Caco-2 (cell line): ENCODE measurements around the gene MARK4. TPM values are rescaled to one million over a fixed set of nuclear protein-coding genes. Genes with fewer than 3 reads are reported as not detected.

Experiments used
- BruUV-seq: library from RNA; stranded (reverse); fragments of 400-500 nt; replicated peaks from 2 replicates; lab custom pipeline; 2021; lab: Mats Ljungman, UMichigan
- CTCF ChIA-PET: fragments of 300-600 bp; sonication (Branson Sonifier 250); formaldehyde crosslinking; loops from one replicate; lab custom pipeline; 2022; ENCODE audit warnings: antibody characterized with exemption; lab: Charles Lee
- POLR2A ChIA-PET: fragments of 300-600 bp; sonication (Branson Sonifier 250); formaldehyde crosslinking; loops from one replicate; lab custom pipeline; 2022; ENCODE audit warnings: antibody characterized with exemption; lab: Charles Lee
- DNase-seq, 2 experiments: peaks; one replicate each; pipeline versions ENCODE4 v3.0.0 to v3.0.0-alpha.2; 2020 to 2022
- H3K27me3 ChIP-seq: replicated peaks from 2 replicates; pipeline ENCODE4 v1.6.0; 2011; ENCODE audit warnings: low read length; ENCODE audit not compliant: control insufficient read depth, insufficient read depth
- H3K36me3 ChIP-seq: 2 replicates; pipeline ENCODE4 v1.5.1; 2011; ENCODE audit warnings: low read length; ENCODE audit not compliant: control insufficient read depth, insufficient read depth
- H3K4me1 ChIP-seq: fragments of 250-450 bp; sonication (Bioruptor Pico); 2 replicates; pipeline ENCODE4 v1.5.1; 2020; ENCODE audit warnings: mild to moderate bottlenecking
- H3K4me3 ChIP-seq: 2 replicates; pipeline ENCODE4 v1.5.1; 2011; ENCODE audit warnings: low read depth, mild to moderate bottlenecking, control low read depth, low read length
- H3K9me3 ChIP-seq: fragments of 250-450 bp; sonication (Bioruptor Pico); 2 replicates; pipeline ENCODE4 v1.5.1; 2020; ENCODE audit warnings: mild to moderate bottlenecking, moderate library complexity
- H3K27ac Mint-ChIP-seq: one replicate; pipeline ENCODE4 v1.8.0; 2022; ENCODE audit warnings: mixed read lengths; ENCODE audit not compliant: unreplicated experiment
- H3K27me3 Mint-ChIP-seq: one replicate; pipeline ENCODE4 v1.8.0; 2022; ENCODE audit warnings: mixed read lengths; ENCODE audit not compliant: insufficient read depth, unreplicated experiment
- H3K36me3 Mint-ChIP-seq: one replicate; pipeline ENCODE4 v1.8.0; 2022; ENCODE audit warnings: mild to moderate bottlenecking, mixed read lengths; ENCODE audit not compliant: insufficient read depth, unreplicated experiment
- H3K4me1 Mint-ChIP-seq: one replicate; pipeline ENCODE4 v1.8.0; 2022; ENCODE audit warnings: low read depth, mixed read lengths; ENCODE audit not compliant: unreplicated experiment
- H3K4me3 Mint-ChIP-seq: one replicate; pipeline ENCODE4 v1.8.0; 2022; ENCODE audit warnings: mild to moderate bottlenecking, moderate library complexity, mixed read lengths; ENCODE audit not compliant: unreplicated experiment
- H3K9me3 Mint-ChIP-seq: one replicate; pipeline ENCODE4 v1.8.0; 2022; ENCODE audit warnings: mixed read lengths; ENCODE audit not compliant: unreplicated experiment
- intact Hi-C: fragments of 100-400 bp; cut with micrococcal nuclease; formaldehyde crosslinking; loops from one replicate; pipeline ENCODE4 v1.10.0; 2022; ENCODE audit not compliant: unreplicated experiment
- total RNA-seq: library from RNA; stranded (reverse); gene quantifications from 2 replicates; pipeline ENCODE4 v1.2.3, GENCODE V29; 2022
- TF ChIP-seq, protein P1 (sequence below), 2 experiments: fragments of 200-600 bp in 1 of 2; IDR thresholded peaks; 1 replicate in 1 of 2; 2 replicates in 1 of 2; pipeline versions ENCODE4 v1.5.1 to v1.8.0; 2011 to 2022; ENCODE audit warnings: antibody characterized with exemption in 1 of 2, control low read depth in 1 of 2, inconsistent platforms in 1 of 2, low read depth in 1 of 2, low read length in 1 of 2, mild to moderate bottlenecking in 1 of 2, moderate library complexity in 1 of 2; ENCODE audit not compliant: insufficient read depth in 1 of 2, severe bottlenecking in 1 of 2, unreplicated experiment in 1 of 2

MARK4 gene
- total RNA-seq, 1 experiment from 2014 or later, result 30.3 TPM

DNA sequence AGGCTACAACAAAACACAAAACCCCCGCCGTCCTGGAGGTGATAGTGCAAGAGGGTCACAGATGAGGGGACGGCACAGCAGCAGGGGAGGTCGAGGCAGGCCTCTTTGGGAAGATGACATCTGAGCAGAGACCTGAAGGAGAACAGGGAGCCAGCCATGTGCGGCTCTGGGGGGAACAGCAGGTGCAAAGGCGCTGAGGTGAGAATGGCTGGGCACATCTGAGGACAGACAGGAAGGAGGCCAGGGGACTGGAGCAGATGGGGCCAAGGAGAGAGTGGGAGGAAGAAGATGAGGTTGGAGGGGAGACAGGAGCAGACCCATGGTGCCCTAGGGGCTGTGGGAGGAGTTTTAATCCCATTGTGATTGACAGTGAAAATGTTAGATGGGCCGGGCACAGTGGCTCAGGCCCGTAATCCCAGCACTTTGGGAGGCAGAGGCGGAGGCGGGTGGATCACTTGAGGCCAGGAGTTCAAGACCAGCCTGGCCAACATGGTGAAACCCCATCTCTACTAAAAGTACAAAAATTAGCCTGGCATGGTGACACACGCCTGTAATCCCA lies 73.4 kb downstream of the MARK4 start:
- no peaks in the 10 kb centered on the region for H3K27me3 ChIP-seq
- Mint-ChIP-seq H3K27me3 (no peaks in the 10 kb centered on the region), H3K36me3 (no peaks in the 10 kb centered on the region), H3K27ac (no peak overlapping the region), H3K4me3 (no peak overlapping the region), H3K9me3 (no peaks in the 10 kb centered on the region), H3K4me1 (peaks cover 7% of the 10 kb centered on the region)
- TF ChIP-seq, protein P1, sequence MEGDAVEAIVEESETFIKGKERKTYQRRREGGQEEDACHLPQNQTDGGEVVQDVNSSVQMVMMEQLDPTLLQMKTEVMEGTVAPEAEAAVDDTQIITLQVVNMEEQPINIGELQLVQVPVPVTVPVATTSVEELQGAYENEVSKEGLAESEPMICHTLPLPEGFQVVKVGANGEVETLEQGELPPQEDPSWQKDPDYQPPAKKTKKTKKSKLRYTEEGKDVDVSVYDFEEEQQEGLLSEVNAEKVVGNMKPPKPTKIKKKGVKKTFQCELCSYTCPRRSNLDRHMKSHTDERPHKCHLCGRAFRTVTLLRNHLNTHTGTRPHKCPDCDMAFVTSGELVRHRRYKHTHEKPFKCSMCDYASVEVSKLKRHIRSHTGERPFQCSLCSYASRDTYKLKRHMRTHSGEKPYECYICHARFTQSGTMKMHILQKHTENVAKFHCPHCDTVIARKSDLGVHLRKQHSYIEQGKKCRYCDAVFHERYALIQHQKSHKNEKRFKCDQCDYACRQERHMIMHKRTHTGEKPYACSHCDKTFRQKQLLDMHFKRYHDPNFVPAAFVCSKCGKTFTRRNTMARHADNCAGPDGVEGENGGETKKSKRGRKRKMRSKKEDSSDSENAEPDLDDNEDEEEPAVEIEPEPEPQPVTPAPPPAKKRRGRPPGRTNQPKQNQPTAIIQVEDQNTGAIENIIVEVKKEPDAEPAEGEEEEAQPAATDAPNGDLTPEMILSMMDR (IDR thresholded peaks at IDR 0.05; ENCODE audit: insufficient read depth in 1 of 2, low read depth in 1 of 2, low read length in 1 of 2, severe bottlenecking in 1 of 2, unreplicated experiment in 1 of 2), result no peak
- BruUV-seq, result no TSS peak
- ChIA-PET POLR2A (no interaction called here), CTCF (interaction anchor here (0.7 kb wide), 1 partner anchor 78 kb away, joined by 3 read pairs; no protein-coding TSS in a partner anchor)
- no peaks in the 10 kb centered on the region for H3K36me3 ChIP-seq
- H3K4me1 ChIP-seq, result no peaks in the 10 kb centered on the region
- H3K4me3 ChIP-seq, result no peak overlapping the region
- intact Hi-C loops, result no loop called here
- DNase-seq, result no peak
- no peaks in the 10 kb centered on the region for H3K9me3 ChIP-seq

DNA sequence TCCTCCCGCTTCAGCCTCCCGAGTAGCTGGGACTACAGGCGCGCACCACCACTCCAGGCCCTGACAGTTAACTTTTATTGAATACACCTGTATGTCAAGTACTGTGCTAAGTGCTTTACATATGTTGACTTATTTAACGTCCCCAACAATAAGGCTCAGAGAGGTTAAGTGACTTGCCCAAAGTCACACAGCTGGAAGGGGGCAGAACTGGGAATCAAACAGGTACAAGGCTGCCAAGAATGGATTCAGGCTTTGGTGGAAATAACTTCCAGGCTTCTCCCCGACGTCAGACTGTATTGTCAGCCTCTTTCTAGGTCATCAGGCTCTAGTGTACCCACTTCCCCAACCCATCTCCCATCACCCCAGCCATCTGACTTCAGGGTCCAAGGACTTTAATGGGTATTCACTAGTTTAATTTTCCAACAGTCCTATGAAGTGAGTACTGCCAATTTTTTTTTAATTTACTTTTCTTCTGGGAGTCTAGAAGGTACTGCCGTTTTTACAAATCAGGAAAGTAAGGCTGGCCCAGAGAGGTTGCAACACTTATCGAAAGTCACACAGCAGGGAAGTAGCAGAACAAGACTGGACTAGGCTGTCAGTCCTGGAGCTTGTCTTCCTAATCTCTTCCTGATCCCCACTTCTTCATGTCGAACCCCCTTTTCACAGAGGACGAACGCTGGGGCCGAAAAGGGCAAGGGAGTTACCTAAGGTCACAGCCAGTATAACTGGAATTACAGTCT lies 76.5 kb downstream of the MARK4 start:
- no peaks in the 10 kb centered on the region for H3K4me1 ChIP-seq
- CTCF ChIA-PET, result interaction anchor here (0.6 to 1.5 kb wide), 2 partner anchors 11 to 208 kb away, joined by 4 to 6 read pairs; no protein-coding TSS in a partner anchor
- Mint-ChIP-seq H3K9me3 (no peaks in the 10 kb centered on the region), H3K36me3 (no peaks in the 10 kb centered on the region), H3K27me3 (no peaks in the 10 kb centered on the region), H3K27ac (no peak overlapping the region), H3K4me1 (peaks cover 7% of the 10 kb centered on the region), H3K4me3 (no peak overlapping the region)
- no peak for DNase-seq
- BruUV-seq, result no TSS peak
- H3K9me3 ChIP-seq, result no peaks in the 10 kb centered on the region
- no peaks in the 10 kb centered on the region for H3K27me3 ChIP-seq
- intact Hi-C loops, result no loop called here
- H3K36me3 ChIP-seq, result no peaks in the 10 kb centered on the region
- TF ChIP-seq, protein P1 (IDR thresholded peaks at IDR 0.05; ENCODE audit: insufficient read depth in 1 of 2, low read depth in 1 of 2, low read length in 1 of 2, severe bottlenecking in 1 of 2, unreplicated experiment in 1 of 2), result no peak
- POLR2A ChIA-PET, result no interaction called here
- no peak overlapping the region for H3K4me3 ChIP-seq

DNA sequence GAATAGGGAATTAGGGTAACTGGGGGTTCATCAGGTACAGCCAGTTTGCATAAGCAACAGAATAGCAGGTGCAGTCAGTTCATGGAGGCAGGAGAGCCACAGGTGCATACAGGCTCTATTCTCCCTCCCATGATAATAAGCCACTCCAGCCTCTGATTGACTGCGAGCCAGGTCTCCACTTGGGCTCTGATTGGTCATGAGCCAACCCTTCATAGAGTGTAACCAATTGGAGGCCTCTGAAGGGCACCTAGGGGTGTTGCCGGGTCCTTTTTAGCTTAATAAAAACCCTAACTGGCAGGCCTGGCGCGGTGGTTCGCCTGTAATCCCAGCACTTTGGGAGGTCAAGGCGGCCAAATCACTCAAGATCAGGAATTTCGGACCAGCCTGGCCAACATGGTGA lies 80.3 kb downstream of the MARK4 start:
- Mint-ChIP-seq H3K27ac (no peak overlapping the region), H3K4me3 (no peak overlapping the region), H3K4me1 (peaks cover 2% of the 10 kb centered on the region), H3K36me3 (no peaks in the 10 kb centered on the region), H3K27me3 (no peaks in the 10 kb centered on the region), H3K9me3 (no peaks in the 10 kb centered on the region)
- H3K27me3 ChIP-seq, result no peaks in the 10 kb centered on the region
- DNase-seq, result no peak
- BruUV-seq, result no TSS peak
- TF ChIP-seq, protein P1 (IDR thresholded peaks at IDR 0.05; ENCODE audit: insufficient read depth in 1 of 2, low read depth in 1 of 2, low read length in 1 of 2, severe bottlenecking in 1 of 2, unreplicated experiment in 1 of 2), result no peak
- no peak overlapping the region for H3K4me3 ChIP-seq
- ChIA-PET POLR2A (no interaction called here), CTCF (no interaction called here)
- H3K9me3 ChIP-seq, result no peaks in the 10 kb centered on the region
- no peaks in the 10 kb centered on the region for H3K4me1 ChIP-seq
- H3K36me3 ChIP-seq, result no peaks in the 10 kb centered on the region
- intact Hi-C loops, result no loop called here
